ENCODE measurements around the gene SYMPK. TPM values are rescaled to one million over a fixed set of nuclear protein-coding genes. Genes with fewer than 3 reads are reported as not detected.
"Not testable (repeated sequence)": the region's sequence is repeated elsewhere in the genome, so short reads cannot be mapped to it uniquely, and the experiment has no call there.

The SYMPK gene
- total RNA-seq, 4 donors from 2014 or later: 31.0 to 89.0 (median 57.4) TPM

- TF ChIP-seq CTCF (IDR thresholded peaks at IDR 0.05) (no peak), POLR2A (IDR thresholded peaks at IDR 0.05) (no peak), EP300 (IDR thresholded peaks at IDR 0.05) (no peak)
- peaks cover 0 to 8% of the 10 kb centered on the region in 2 donors for H3K27me3 ChIP-seq
- peaks cover 0 to 5% (median 0%) of the 10 kb centered on the region in 4 donors for H3K4me1 ChIP-seq
- no peak for DNase-seq (ENCODE audit: low spot score in 2 of 2)
- H3K9me3 ChIP-seq: no peaks in the 10 kb centered on the region
- WGBS, 2 donors: 83 to 87% methylated on average over 8 of the region's 8 CpGs
- H3K27ac ChIP-seq: no peak overlapping the region
- no peaks in the 10 kb centered on the region for H3K36me3 ChIP-seq
- no peak overlapping the region for H3K4me3 ChIP-seq
Measured at GRCh38 chr19:45804959-45805230, 58.1 kb downstream of the SYMPK start.

- no peak for DNase-seq (ENCODE audit: low spot score in 2 of 2)
- TF ChIP-seq CTCF (IDR thresholded peaks at IDR 0.05): no peak
- TF ChIP-seq POLR2A (IDR thresholded peaks at IDR 0.05): no peak
- TF ChIP-seq EP300 (IDR thresholded peaks at IDR 0.05): no peak
Measured at GRCh38 chr19:45804140-45804958, 58.6 kb downstream of the SYMPK start.

GRCh38 chr19:45801603-45802175 lies 61.3 kb downstream of the SYMPK start:
- H3K27ac ChIP-seq: no peak overlapping the region
- no peaks in the 10 kb centered on the region for H3K36me3 ChIP-seq
- TF ChIP-seq CTCF (IDR thresholded peaks at IDR 0.05) (no peak), EP300 (IDR thresholded peaks at IDR 0.05) (no peak), POLR2A (IDR thresholded peaks at IDR 0.05) (no peak)
- H3K4me3 ChIP-seq: no peak overlapping the region
- H3K4me1 ChIP-seq: peaks cover 0 to 8% (median 3%) of the 10 kb centered on the region in 4 donors
- 66 to 72% methylated on average over 7 of the region's 7 CpGs for WGBS, 2 donors
- DNase-seq (ENCODE audit: low spot score in 2 of 2): no peak
- H3K9me3 ChIP-seq: no peaks in the 10 kb centered on the region
- H3K27me3 ChIP-seq: peaks cover 0 to 8% of the 10 kb centered on the region in 2 donors

More at GRCh38 chr19:45804140-45804958, 58.6 kb downstream of the SYMPK start:
- Histone ChIP-seq H3K27me3 (peaks cover 0 to 8% of the 10 kb centered on the region in 2 donors), H3K4me3 (no peak overlapping the region), H3K9me3 (no peaks in the 10 kb centered on the region), H3K36me3 (no peaks in the 10 kb centered on the region), H3K27ac (no peak overlapping the region), H3K4me1 (peaks cover 0 to under 1% (median under 1%) of the 10 kb centered on the region in 4 donors)
- 91% methylated on average over 51 to 56 of the region's 57 CpGs for WGBS, 2 donors

GRCh38 chr19:45800070-45800553 lies 62.8 kb downstream of the SYMPK start:
- Histone ChIP-seq H3K27me3 (peaks cover 0 to 8% of the 10 kb centered on the region in 2 donors), H3K4me1 (peaks cover 0 to 8% (median 3%) of the 10 kb centered on the region in 4 donors), H3K36me3 (no peaks in the 10 kb centered on the region), H3K27ac (no peak overlapping the region), H3K9me3 (no peaks in the 10 kb centered on the region), H3K4me3 (no peak overlapping the region)
- no peak for DNase-seq (ENCODE audit: low spot score in 2 of 2)
- TF ChIP-seq CTCF (IDR thresholded peaks at IDR 0.05): no peak
- no peak for TF ChIP-seq EP300 (IDR thresholded peaks at IDR 0.05)
- TF ChIP-seq POLR2A (IDR thresholded peaks at IDR 0.05): no peak
- WGBS, 2 donors: 70 to 74% methylated on average over 7 to 8 of the region's 8 CpGs

- H3K27ac ChIP-seq; H3K4me1 ChIP-seq; H3K36me3 ChIP-seq; H3K4me3 ChIP-seq; H3K9me3 ChIP-seq; DNase-seq (ENCODE audit: low spot score in 2 of 2); H3K27me3 ChIP-seq: not testable (repeated sequence)
- 92% methylated on average over 5 of the region's 5 CpGs for WGBS, 2 donors
Measured at GRCh38 chr19:45799541-45799940, 63.4 kb downstream of the SYMPK start.
